ENCODE results near the gene HSD17B11. TPM values are rescaled to one million over a fixed set of nuclear protein-coding genes. Genes with fewer than 3 reads are reported as not detected.

HSD17B11 gene
- polyA plus RNA-seq, 3 donors: 86.9 to 330 (median 272) TPM

- Histone ChIP-seq H4K20me1 (ENCODE audit: insufficient read depth, low read length) (no peaks in the 10 kb centered on the region), H3K4me1 (ENCODE audit: control insufficient read depth in 1 of 2, insufficient read depth in 2 of 2, low read length in 2 of 2) (no peaks in the 10 kb centered on the region), H3K79me2 (ENCODE audit: insufficient read depth, low read length) (no peaks in the 10 kb centered on the region), H3K27me3 (ENCODE audit: control insufficient read depth in 2 of 2, insufficient read depth in 2 of 2, low read length in 2 of 2) (no peaks in the 10 kb centered on the region), H3K36me3 (replicated peaks in 1 of 2; ENCODE audit: control insufficient read depth in 1 of 2, insufficient read depth in 2 of 2, low read length in 2 of 2) (no peaks in the 10 kb centered on the region), H3K4me2 (replicated peaks; ENCODE audit: extremely low read depth, low read length, poor library complexity, severe bottlenecking) (no peak overlapping the region), H3K4me3 (replicated peaks in 1 of 3; ENCODE audit: low read depth in 2 of 3, low read length in 3 of 3) (no peak overlapping the region), H2AFZ (ENCODE audit: insufficient read depth, low read depth, low read length, poor library complexity, severe bottlenecking) (no peak overlapping the region), H3K27ac (ENCODE audit: low read depth in 1 of 2, low read length in 2 of 2) (no peak overlapping the region), H3K9me3 (replicated peaks in 1 of 2; ENCODE audit: control insufficient read depth in 1 of 2, insufficient read depth in 1 of 2, low read length in 2 of 2) (no peaks in the 10 kb centered on the region), H3K9ac (ENCODE audit: insufficient read depth, low read length, poor library complexity, severe bottlenecking) (no peak overlapping the region)
- Mint-ChIP-seq H3K4me1 (no peaks in the 10 kb centered on the region), H3K9me3 (peaks cover 0 to 3% (median 0%) of the 10 kb centered on the region in 7 donors), H3K27ac (no peak overlapping the region), H3K27me3 (ENCODE audit: low read depth in 3 of 3) (peaks cover 0 to 2% (median 0%) of the 10 kb centered on the region in 3 donors), H3K4me3 (no peak overlapping the region), H3K36me3 (peaks cover 4 to 7% of the 10 kb centered on the region in 2 donors)
- DNase-seq: no peak
- TF ChIP-seq CTCF (IDR thresholded peaks at IDR 0.05): no peak
- no CpG with 5 or more reads among the region's 1 CpG for WGBS (ENCODE audit: insufficient coverage)
- intact Hi-C loops (cut with micrococcal nuclease): no loop called here
These were observed 84.9 kb downstream of the HSD17B11 start for GRCh38 chr4:87306056-87306455.

GRCh38 chr4:87305562-87305961, 85.4 kb downstream of the HSD17B11 start:
- Mint-ChIP-seq H3K4me1 (no peaks in the 10 kb centered on the region), H3K9me3 (peaks cover 0 to 3% (median 0%) of the 10 kb centered on the region in 7 donors), H3K4me3 (no peak overlapping the region), H3K27ac (no peak overlapping the region), H3K27me3 (ENCODE audit: low read depth in 3 of 3) (peaks cover 0 to 2% (median 0%) of the 10 kb centered on the region in 3 donors), H3K36me3 (peaks cover 4 to 7% of the 10 kb centered on the region in 2 donors)
- no CpG with 5 or more reads among the region's 7 CpGs for WGBS (ENCODE audit: insufficient coverage)
- no peak for TF ChIP-seq CTCF (IDR thresholded peaks at IDR 0.05)
- Histone ChIP-seq H3K4me2 (replicated peaks; ENCODE audit: extremely low read depth, low read length, poor library complexity, severe bottlenecking) (no peak overlapping the region), H2AFZ (ENCODE audit: insufficient read depth, low read depth, low read length, poor library complexity, severe bottlenecking) (no peak overlapping the region), H3K36me3 (replicated peaks in 1 of 2; ENCODE audit: control insufficient read depth in 1 of 2, insufficient read depth in 2 of 2, low read length in 2 of 2) (no peaks in the 10 kb centered on the region), H3K9ac (ENCODE audit: insufficient read depth, low read length, poor library complexity, severe bottlenecking) (no peak overlapping the region), H3K27me3 (ENCODE audit: control insufficient read depth in 2 of 2, insufficient read depth in 2 of 2, low read length in 2 of 2) (no peaks in the 10 kb centered on the region), H3K9me3 (replicated peaks in 1 of 2; ENCODE audit: control insufficient read depth in 1 of 2, insufficient read depth in 1 of 2, low read length in 2 of 2) (no peaks in the 10 kb centered on the region), H3K27ac (ENCODE audit: low read depth in 1 of 2, low read length in 2 of 2) (no peak overlapping the region), H3K4me3 (replicated peaks in 1 of 3; ENCODE audit: low read depth in 2 of 3, low read length in 3 of 3) (no peak overlapping the region), H3K79me2 (ENCODE audit: insufficient read depth, low read length) (no peaks in the 10 kb centered on the region), H3K4me1 (ENCODE audit: control insufficient read depth in 1 of 2, insufficient read depth in 2 of 2, low read length in 2 of 2) (no peaks in the 10 kb centered on the region), H4K20me1 (ENCODE audit: insufficient read depth, low read length) (no peaks in the 10 kb centered on the region)
- DNase-seq: no peak
- intact Hi-C loops (cut with micrococcal nuclease): no loop called here

All from CD14-positive monocyte (primary cell).